SK-N-SH (cell line): ENCODE measurements around the gene ARID3A.

ENCODE experiments used
- CTCF ChIP-seq: fragments of 200-600 bp; sonication (generic); IDR thresholded peaks from 2 replicates; pipeline ENCODE4 v1.6.1; 2017; ENCODE audit warnings: antibody characterized with exemption, mild to moderate bottlenecking, moderate library complexity
- FOXM1 ChIP-seq: IDR thresholded peaks from 2 replicates; pipeline ENCODE4 v1.4.0; 2012; ENCODE audit warnings: low read depth, mild to moderate bottlenecking
- JUND ChIP-seq: IDR thresholded peaks from 2 replicates; pipeline ENCODE4 v1.4.0; 2012
- PBX3 ChIP-seq: IDR thresholded peaks from 2 replicates; pipeline ENCODE4; 2012
- POLR2AphosphoS5 ChIP-seq: IDR thresholded peaks from 2 replicates; pipeline ENCODE4 v1.6.1; 2012; ENCODE audit warnings: low read depth, low read length
- REST ChIP-seq: IDR thresholded peaks from 2 replicates; pipeline ENCODE4 v1.6.1; 2012; ENCODE audit warnings: mild to moderate bottlenecking, low read depth, low read length, moderate library complexity
- SIN3A ChIP-seq: IDR thresholded peaks from 2 replicates; pipeline ENCODE4 v1.6.1; 2012; ENCODE audit warnings: low read depth, mild to moderate bottlenecking, low read length, moderate library complexity, borderline replicate concordance
- TEAD4 ChIP-seq: IDR thresholded peaks from 2 replicates; pipeline ENCODE4 v1.4.0; 2012; ENCODE audit warnings: mild to moderate bottlenecking, borderline replicate concordance; ENCODE audit not compliant: insufficient read depth

- TF ChIP-seq POLR2AphosphoS5 (no peak), CTCF (no peak), FOXM1 (no peak), TEAD4 (no peak), SIN3A (no peak), REST (no peak), PBX3 (no peak), JUND (no peak)
These were observed 37.0 kb downstream of the ARID3A start for GRCh38 chr19:962683-963400.
